22Rv1 (cell line): ENCODE results near the gene IMPG1.

Experiments used
- CTCF ChIP-seq: fragments of 450-650 bp; IDR thresholded peaks from 2 replicates; pipeline ENCODE4 v1.5.1; 2017; ENCODE audit warnings: mild to moderate bottlenecking
- ZFX ChIP-seq: fragments of 450-650 bp; IDR thresholded peaks from 2 replicates; pipeline ENCODE4 v1.6.1; 2017; ENCODE audit warnings: antibody characterized with exemption, borderline replicate concordance

GRCh38 chr6:75986935-75987334 lies 85.5 kb downstream of the IMPG1 start:
- TF ChIP-seq CTCF (no peak), ZFX (no peak)
